HG03565 (cell line): Measurements from ENCODE around the gene GNA14.
"Not testable (repeated sequence)": the region's sequence is repeated elsewhere in the genome, so short reads cannot be mapped to it uniquely, and the experiment has no call there.

Experiments used
- ATAC-seq: cut with Tn5 transposase; IDR thresholded peaks from one replicate; pipeline ENCODE4 v1.9.1; 2021; ENCODE audit warnings: mild to moderate bottlenecking, moderate library complexity; ENCODE audit not compliant: unreplicated experiment

GNA14 gene

GRCh38 chr9:77497322-77498198 lies 150.6 kb downstream of the GNA14 start:
- ATAC-seq = no peak

- no peak for ATAC-seq
These were observed 152.1 kb downstream of the GNA14 start for GRCh38 chr9:77495834-77496671.

- not testable (repeated sequence) for ATAC-seq
These were observed 157.8 kb downstream of the GNA14 start for GRCh38 chr9:77490279-77490678.

- ATAC-seq = not testable (repeated sequence)
These were observed 158.5 kb downstream of the GNA14 start for GRCh38 chr9:77489405-77490163.

GRCh38 chr9:77488439-77489126 lies 159.5 kb downstream of the GNA14 start:
- ATAC-seq = peak; percentile 67

- no peak for ATAC-seq
These were observed 161.2 kb downstream of the GNA14 start for GRCh38 chr9:77486968-77487367.

GRCh38 chr9:77486463-77486862 lies 161.7 kb downstream of the GNA14 start:
- ATAC-seq = no peak

GRCh38 chr9:77475641-77476473 lies 172.3 kb downstream of the GNA14 start:
- ATAC-seq = peak; percentile 99

- no peak for ATAC-seq
These were observed 173.2 kb downstream of the GNA14 start for GRCh38 chr9:77474936-77475335.

GRCh38 chr9:77472646-77473045 lies 175.5 kb downstream of the GNA14 start:
- ATAC-seq = no peak

- no peak for ATAC-seq
These were observed 176.6 kb downstream of the GNA14 start for GRCh38 chr9:77471572-77471971.

- ATAC-seq = no peak
These were observed 178.4 kb downstream of the GNA14 start for GRCh38 chr9:77469515-77470231.

- no peak for ATAC-seq
These were observed 183.5 kb downstream of the GNA14 start for GRCh38 chr9:77464661-77465060.

GRCh38 chr9:77463151-77463550 lies 185.0 kb downstream of the GNA14 start:
- ATAC-seq = no peak

GRCh38 chr9:77462066-77462465 lies 186.1 kb downstream of the GNA14 start:
- no peak for ATAC-seq

GRCh38 chr9:77460938-77461337 lies 187.2 kb downstream of the GNA14 start:
- ATAC-seq = no peak

GRCh38 chr9:77457916-77458592 lies 190.1 kb downstream of the GNA14 start:
- ATAC-seq = peak; percentile 83

- ATAC-seq = peak; percentile 83
These were observed 191.2 kb downstream of the GNA14 start for GRCh38 chr9:77456829-77457437.
